Measurements from ENCODE around the gene SMAD6.
A peak's percentile ranks its signal among the peaks of the same experiment; 100 is the strongest.
"Not testable (repeated sequence)": the region's sequence is repeated elsewhere in the genome, so short reads cannot be mapped to it uniquely, and the experiment has no call there.

Gene SMAD6

DNA sequence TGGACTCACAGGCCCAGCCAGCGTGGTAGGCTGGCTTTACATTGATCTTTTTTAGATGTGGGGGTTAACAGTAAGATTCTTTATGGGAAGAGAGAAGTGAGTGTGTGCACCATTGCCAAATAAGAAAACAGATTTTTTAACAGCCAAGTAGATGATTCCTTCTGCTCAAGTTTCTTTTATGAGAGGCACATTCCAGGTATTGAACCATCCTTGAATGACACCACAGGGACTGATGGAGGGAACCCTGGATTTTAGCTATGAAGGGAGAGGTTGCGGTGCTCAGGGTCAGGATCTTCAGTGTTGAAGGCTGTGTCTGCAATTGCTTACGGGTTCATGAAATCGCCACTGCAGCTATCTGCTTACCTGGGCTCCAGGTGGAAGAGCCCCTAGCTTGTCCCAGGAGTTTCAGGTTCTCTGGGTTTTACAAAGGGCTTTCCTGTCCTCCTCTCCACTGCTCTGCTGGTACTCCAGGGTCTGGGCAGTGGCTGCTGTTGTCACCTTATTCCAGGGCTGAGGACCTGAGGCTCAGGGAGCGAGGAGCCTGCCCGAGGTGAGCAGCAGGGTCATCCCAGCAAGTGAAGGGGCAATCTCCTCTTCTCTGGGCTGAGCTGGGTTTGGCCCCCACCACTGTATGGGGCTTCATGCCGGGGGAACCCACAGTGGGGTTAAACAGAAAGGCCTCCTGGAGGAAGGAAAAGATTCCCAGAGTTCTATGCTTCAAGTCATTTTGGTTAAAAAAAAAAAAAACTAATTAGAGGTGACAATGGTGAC, 53.4 kb downstream of the SMAD6 start:
- Mint-ChIP-seq H3K4me3 (no peak overlapping the region), H3K27me3 (peaks cover 9% of the 10 kb centered on the region), H3K9me3 (peaks cover 8% of the 10 kb centered on the region), H3K27ac (no peak overlapping the region), H3K4me1 (peaks cover 8% of the 10 kb centered on the region), H3K36me3 (ENCODE audit: low read depth) (peaks cover 4% of the 10 kb centered on the region)
- no peak for DNase-seq
- no peak for ATAC-seq

GRCh38 chr15:66756295-66756694, 54.3 kb downstream of the SMAD6 start:
- H3K27ac Mint-ChIP-seq = no peak overlapping the region

DNA sequence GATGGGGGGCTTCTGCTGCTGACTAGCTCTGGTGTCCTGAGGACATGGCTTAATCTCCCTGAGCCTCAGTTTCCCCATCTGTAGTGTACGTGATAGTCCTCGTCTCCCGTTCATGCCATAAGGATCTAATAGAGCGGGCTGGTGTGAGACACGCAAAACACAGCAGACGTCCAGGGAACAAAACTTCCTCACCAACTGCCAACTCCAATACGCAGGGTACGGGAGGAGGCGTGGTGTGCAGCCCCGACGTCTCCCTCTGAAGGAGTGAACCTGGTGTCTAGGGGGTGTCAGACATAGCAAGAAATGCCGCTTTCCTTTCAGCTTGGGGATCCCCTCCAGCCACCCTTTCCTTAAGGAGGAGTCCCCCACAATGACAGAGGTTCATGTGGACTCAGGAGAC, 55.0 kb downstream of the SMAD6 start:
- no peak for DNase-seq
- Mint-ChIP-seq H3K27me3 (peaks cover 21% of the 10 kb centered on the region), H3K4me3 (no peak overlapping the region), H3K4me1 (peaks cover 3% of the 10 kb centered on the region), H3K9me3 (peaks cover 8% of the 10 kb centered on the region), H3K27ac (no peak overlapping the region), H3K36me3 (ENCODE audit: low read depth) (peaks cover 4% of the 10 kb centered on the region)
- ATAC-seq = no peak

More at GRCh38 chr15:66756295-66756694, 54.3 kb downstream of the SMAD6 start:
- Mint-ChIP-seq H3K27me3 (peaks cover 14% of the 10 kb centered on the region), H3K36me3 (ENCODE audit: low read depth) (peaks cover 4% of the 10 kb centered on the region), H3K4me1 (peaks cover 8% of the 10 kb centered on the region), H3K4me3 (no peak overlapping the region), H3K9me3 (peaks cover 8% of the 10 kb centered on the region)
- DNase-seq (no peak), ATAC-seq (no peak)

DNA sequence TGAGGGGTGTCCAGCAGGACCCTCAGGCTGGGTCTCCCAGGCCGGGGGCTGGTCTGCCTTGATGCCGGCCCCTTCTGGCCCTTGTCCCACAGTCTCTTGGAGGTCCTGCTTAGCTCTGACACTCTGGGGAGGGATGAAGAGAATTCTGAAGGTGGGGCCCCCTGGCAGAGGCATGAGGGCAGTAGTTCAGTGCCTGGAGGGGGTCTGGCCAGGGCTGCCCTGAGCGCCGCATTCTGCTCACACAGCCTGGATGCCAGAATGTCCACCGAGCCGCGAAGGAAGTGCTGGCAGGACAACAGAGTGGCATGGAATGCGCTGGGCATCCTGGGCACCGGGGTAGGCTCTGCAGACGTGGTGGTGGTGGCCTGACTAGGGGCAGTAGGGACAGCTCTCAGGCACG, 55.5 kb downstream of the SMAD6 start:
- Mint-ChIP-seq H3K4me1 (no peaks in the 10 kb centered on the region), H3K27ac (no peak overlapping the region), H3K27me3 (peaks cover 25% of the 10 kb centered on the region), H3K4me3 (no peak overlapping the region), H3K36me3 (ENCODE audit: low read depth) (peaks cover 4% of the 10 kb centered on the region), H3K9me3 (peaks cover 8% of the 10 kb centered on the region)
- ATAC-seq (no peak), DNase-seq (no peak)

- H3K36me3 Mint-ChIP-seq (ENCODE audit: low read depth); H3K4me3 Mint-ChIP-seq; ATAC-seq; H3K27ac Mint-ChIP-seq; DNase-seq; H3K9me3 Mint-ChIP-seq; H3K4me1 Mint-ChIP-seq: not testable (repeated sequence)
- H3K27me3 Mint-ChIP-seq = peaks cover 29% of the 10 kb centered on the region
Measured at GRCh38 chr15:66758217-66758616, 56.2 kb downstream of the SMAD6 start.

DNA sequence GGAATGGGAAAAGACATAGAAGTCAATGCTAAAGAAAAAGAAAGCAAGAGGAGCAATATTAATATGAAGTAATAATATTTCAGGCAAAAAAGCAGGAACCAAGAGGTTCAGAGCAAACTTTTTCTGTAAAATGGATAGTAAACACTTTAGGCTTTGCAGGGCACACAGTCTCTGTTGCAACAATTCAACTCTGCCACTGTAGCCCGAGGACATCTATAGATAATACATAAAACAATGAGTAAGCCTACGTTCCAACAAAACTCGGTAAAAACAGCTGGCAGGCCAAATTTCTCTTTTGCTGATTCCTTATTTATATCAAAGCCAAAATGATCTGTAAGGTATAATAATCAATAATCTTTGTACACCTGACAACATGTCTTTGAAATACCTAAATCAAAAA, 56.8 kb downstream of the SMAD6 start:
- DNase-seq = no peak
- Mint-ChIP-seq H3K36me3 (ENCODE audit: low read depth) (peaks cover 4% of the 10 kb centered on the region), H3K27me3 (peaks cover 31% of the 10 kb centered on the region), H3K9me3 (peaks cover 8% of the 10 kb centered on the region), H3K4me1 (no peaks in the 10 kb centered on the region), H3K27ac (no peak overlapping the region), H3K4me3 (no peak overlapping the region)
- no peak for ATAC-seq

- DNase-seq (no peak), ATAC-seq (no peak)
- H3K36me3 Mint-ChIP-seq (ENCODE audit: low read depth) = peaks cover 1% of the 10 kb centered on the region
- H3K4me1 Mint-ChIP-seq = no peaks in the 10 kb centered on the region
- peaks cover 31% of the 10 kb centered on the region for H3K27me3 Mint-ChIP-seq
- H3K27ac Mint-ChIP-seq = no peak overlapping the region
- H3K9me3 Mint-ChIP-seq = peaks cover 2% of the 10 kb centered on the region
- H3K4me3 Mint-ChIP-seq = no peak overlapping the region
Measured at GRCh38 chr15:66760097-66760967, 58.3 kb downstream of the SMAD6 start.

DNA sequence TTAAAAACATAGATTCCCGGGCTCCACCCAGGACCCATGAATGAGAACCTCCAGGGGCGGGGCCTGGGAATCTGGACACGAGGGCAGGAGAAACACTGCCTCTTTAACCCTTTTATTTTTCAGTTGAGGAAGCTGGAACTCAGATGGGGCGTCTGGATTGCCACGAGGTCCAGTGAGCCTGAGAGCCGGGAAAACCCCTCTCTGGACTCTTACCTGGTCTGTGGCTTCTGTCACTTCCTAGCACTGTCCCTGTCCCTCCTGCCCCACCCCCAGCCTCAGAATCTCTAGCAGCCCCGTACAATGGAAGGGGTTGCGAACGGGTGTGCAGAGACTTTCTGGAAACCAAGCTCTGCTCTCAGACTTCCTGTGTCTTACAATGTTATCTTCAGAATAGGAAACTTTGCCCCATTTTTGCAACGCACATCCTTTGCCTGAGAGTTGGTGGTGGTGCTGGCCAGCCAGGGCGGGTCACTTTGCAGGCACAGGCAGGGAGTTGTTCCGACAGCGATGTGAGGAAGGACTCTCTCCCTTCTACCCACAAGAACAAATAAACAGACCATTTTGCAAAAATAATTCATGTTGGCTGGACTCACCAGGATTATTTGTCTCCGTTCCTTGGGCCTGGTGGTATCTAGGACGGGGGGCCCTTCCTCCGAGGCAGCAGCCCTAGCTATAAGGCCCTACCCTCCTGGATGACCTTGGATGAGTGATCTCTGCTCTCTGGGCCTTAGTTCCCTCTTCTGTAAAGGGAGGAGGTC, 59.1 kb downstream of the SMAD6 start:
- Mint-ChIP-seq H3K4me3 (no peak overlapping the region), H3K27me3 (peaks cover 39% of the 10 kb centered on the region), H3K4me1 (no peaks in the 10 kb centered on the region), H3K36me3 (ENCODE audit: low read depth) (no peaks in the 10 kb centered on the region), H3K27ac (no peak overlapping the region), H3K9me3 (no peaks in the 10 kb centered on the region)
- DNase-seq (no peak), ATAC-seq (no peak)

DNA sequence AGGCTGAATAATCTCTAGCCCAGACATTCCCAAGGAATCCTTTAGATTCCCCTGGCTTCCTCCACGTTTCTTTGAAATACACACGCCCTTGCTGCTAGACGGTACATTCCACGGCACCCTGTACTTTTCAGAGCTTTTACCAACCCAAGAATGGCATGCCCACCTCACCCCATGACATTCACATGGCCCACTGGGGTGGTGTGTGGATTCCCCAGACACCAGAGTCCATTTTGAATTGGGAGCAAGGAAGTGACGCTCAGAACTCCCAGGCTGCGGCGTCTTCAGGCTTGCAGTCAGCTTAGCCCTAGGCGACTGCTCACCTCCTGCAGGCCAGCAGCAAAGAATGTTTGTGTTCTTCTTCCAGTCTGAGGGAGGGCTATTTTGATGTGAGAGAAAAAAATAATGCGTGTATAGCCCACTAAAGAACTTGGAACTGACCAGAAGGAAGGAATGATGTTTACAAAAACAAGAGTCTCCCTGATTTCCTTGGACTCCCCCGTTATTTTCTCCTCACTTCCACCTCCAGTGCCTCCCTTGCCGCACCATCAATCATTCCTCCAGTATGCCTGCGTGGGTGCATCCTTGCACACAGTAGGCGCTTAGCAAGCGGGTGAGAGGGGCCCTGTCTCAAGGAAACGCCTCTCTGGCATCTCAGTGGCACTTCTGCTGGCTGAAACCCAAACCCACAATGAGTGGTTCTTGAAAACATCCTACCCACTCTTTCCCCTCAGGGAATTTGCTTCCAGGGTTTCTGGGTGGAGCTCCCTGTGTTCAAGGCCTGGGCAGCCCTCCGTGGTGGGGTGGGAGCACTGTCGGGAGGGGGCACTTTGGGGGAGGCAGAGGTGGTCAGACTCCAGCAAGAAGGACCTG, 59.9 kb downstream of the SMAD6 start:
- H3K27ac Mint-ChIP-seq = no peak overlapping the region
- peaks cover 41% of the 10 kb centered on the region for H3K27me3 Mint-ChIP-seq
- no peaks in the 10 kb centered on the region for H3K4me1 Mint-ChIP-seq
- H3K9me3 Mint-ChIP-seq = no peaks in the 10 kb centered on the region
- no peaks in the 10 kb centered on the region for H3K36me3 Mint-ChIP-seq (ENCODE audit: low read depth)
- DNase-seq (no peak), ATAC-seq (no peak)
- no peak overlapping the region for H3K4me3 Mint-ChIP-seq

GRCh38 chr15:66763186-66764071, 61.4 kb downstream of the SMAD6 start:
- Mint-ChIP-seq H3K4me1 (no peaks in the 10 kb centered on the region), H3K4me3 (no peak overlapping the region), H3K9me3 (no peaks in the 10 kb centered on the region), H3K36me3 (ENCODE audit: low read depth) (no peaks in the 10 kb centered on the region), H3K27me3 (peaks cover 41% of the 10 kb centered on the region), H3K27ac (no peak overlapping the region)
- DNase-seq (no peak), ATAC-seq (no peak)

DNA sequence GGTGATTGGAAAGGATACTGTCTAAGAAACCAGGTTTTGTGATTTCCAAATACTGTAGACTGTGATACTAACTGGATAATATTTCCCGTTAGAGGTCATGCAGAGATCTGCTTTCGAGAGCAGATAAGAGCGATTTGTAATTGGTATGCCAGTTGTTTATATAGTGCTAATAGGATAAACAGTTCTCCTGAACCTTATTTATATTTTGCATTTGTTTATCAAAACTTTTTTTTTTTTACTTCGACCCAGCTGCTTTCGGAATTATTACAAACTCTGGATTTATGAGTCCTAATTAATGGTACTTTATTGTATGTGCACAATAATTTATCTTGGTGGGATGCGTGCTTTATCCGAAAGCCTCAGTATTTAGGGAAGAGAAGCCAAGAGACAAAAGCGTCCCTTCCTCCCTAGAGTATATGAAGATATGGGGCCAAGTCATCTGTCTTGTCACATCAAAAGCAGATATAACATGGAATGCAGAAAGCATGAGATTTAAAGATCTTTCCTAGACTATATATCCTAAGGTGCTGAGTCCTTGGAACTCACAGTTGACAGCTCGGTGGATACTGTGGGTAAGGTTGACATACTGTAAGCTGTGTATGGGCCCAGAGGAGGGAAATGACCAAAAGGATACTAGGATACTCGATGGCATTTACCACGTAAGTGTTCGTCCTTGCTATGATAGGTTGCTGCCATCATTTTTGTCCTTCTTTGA, 62.2 kb downstream of the SMAD6 start:
- no peaks in the 10 kb centered on the region for H3K36me3 Mint-ChIP-seq (ENCODE audit: low read depth)
- ATAC-seq (no peak), DNase-seq (no peak)
- H3K9me3 Mint-ChIP-seq = no peaks in the 10 kb centered on the region
- H3K4me1 Mint-ChIP-seq = no peaks in the 10 kb centered on the region
- H3K27me3 Mint-ChIP-seq = peaks cover 41% of the 10 kb centered on the region
- no peak overlapping the region for H3K27ac Mint-ChIP-seq
- H3K4me3 Mint-ChIP-seq = no peak overlapping the region

DNA sequence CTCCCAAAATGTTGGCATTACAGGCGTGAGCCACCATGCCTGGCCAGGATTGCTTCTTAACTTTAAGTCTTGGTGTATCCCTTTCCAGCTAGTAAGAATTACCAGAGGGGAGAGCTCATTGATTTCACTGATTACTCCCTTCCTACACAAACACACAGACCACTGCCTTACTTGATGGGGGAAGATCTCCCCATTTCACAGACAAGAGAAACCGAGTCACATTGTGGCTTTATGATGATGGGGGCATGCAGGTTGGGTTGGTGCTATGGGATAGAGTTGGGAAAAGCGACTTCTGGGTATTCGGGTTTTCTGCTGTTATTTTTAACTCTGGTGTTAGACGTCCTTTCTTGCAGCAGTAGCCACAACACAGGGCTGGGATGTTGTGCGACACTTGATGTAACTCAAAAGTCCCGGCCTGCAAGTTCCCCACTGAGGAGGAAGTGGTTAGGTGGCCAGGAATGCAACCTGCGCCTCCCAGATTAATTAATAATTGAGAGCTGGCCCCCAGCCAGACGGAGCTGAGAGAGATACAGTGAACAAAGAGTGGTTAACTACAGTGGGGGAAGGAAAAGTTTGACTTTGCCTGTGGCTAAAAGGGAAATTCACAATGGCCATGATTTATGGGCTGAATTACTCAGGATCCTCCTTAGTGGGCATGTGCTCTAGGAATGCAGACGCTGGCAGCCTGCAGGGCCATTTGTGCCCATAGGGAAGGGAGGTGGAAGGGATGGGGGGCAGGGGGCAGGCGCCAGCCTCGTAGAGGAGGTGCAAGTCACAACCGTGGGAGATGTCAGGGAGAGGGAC, 63.6 kb downstream of the SMAD6 start:
- H3K36me3 Mint-ChIP-seq (ENCODE audit: low read depth) = no peaks in the 10 kb centered on the region
- H3K9me3 Mint-ChIP-seq = no peaks in the 10 kb centered on the region
- DNase-seq = peak; percentile 3
- no peak overlapping the region for H3K27ac Mint-ChIP-seq
- H3K4me1 Mint-ChIP-seq = no peaks in the 10 kb centered on the region
- ATAC-seq = no peak
- no peak overlapping the region for H3K4me3 Mint-ChIP-seq
- H3K27me3 Mint-ChIP-seq = peaks cover 38% of the 10 kb centered on the region
